ENCODE data around the gene WNT3. TPM values are rescaled to one million over a fixed set of nuclear protein-coding genes. Genes with fewer than 3 reads are reported as not detected.

The WNT3 gene
- total and polyA plus RNA-seq, 2 experiments from 2014 or later = 2.7 to 3.4 TPM

GRCh38 chr17:46759141-46759540 lies 59.4 kb downstream of the WNT3 start:
- ATAC-seq = no peak
- no peaks in the 10 kb centered on the region for H3K9me3 Mint-ChIP-seq

More at GRCh38 chr17:46759141-46759540, 59.4 kb downstream of the WNT3 start:
- H3K79me2 ChIP-seq (replicated peaks; ENCODE audit: insufficient read depth) = no peaks in the 10 kb centered on the region
- no peaks in the 10 kb centered on the region for H3K36me3 Mint-ChIP-seq (ENCODE audit: low read depth)
- no peak overlapping the region for H3K27ac Mint-ChIP-seq
- H3K4me1 Mint-ChIP-seq = peaks cover 3% of the 10 kb centered on the region; the same call in 2 of the 3 replicates
- TF ChIP-seq NANOG (IDR thresholded peaks at IDR 0.05; ENCODE audit: borderline replicate concordance) (no peak), JUNB (IDR thresholded peaks at IDR 0.05; ENCODE audit: unreplicated experiment) (no peak), EZH2 (IDR thresholded peaks at IDR 0.05; ENCODE audit: low read depth, unreplicated experiment) (no peak)
- TF ChIP-seq, protein P1, sequence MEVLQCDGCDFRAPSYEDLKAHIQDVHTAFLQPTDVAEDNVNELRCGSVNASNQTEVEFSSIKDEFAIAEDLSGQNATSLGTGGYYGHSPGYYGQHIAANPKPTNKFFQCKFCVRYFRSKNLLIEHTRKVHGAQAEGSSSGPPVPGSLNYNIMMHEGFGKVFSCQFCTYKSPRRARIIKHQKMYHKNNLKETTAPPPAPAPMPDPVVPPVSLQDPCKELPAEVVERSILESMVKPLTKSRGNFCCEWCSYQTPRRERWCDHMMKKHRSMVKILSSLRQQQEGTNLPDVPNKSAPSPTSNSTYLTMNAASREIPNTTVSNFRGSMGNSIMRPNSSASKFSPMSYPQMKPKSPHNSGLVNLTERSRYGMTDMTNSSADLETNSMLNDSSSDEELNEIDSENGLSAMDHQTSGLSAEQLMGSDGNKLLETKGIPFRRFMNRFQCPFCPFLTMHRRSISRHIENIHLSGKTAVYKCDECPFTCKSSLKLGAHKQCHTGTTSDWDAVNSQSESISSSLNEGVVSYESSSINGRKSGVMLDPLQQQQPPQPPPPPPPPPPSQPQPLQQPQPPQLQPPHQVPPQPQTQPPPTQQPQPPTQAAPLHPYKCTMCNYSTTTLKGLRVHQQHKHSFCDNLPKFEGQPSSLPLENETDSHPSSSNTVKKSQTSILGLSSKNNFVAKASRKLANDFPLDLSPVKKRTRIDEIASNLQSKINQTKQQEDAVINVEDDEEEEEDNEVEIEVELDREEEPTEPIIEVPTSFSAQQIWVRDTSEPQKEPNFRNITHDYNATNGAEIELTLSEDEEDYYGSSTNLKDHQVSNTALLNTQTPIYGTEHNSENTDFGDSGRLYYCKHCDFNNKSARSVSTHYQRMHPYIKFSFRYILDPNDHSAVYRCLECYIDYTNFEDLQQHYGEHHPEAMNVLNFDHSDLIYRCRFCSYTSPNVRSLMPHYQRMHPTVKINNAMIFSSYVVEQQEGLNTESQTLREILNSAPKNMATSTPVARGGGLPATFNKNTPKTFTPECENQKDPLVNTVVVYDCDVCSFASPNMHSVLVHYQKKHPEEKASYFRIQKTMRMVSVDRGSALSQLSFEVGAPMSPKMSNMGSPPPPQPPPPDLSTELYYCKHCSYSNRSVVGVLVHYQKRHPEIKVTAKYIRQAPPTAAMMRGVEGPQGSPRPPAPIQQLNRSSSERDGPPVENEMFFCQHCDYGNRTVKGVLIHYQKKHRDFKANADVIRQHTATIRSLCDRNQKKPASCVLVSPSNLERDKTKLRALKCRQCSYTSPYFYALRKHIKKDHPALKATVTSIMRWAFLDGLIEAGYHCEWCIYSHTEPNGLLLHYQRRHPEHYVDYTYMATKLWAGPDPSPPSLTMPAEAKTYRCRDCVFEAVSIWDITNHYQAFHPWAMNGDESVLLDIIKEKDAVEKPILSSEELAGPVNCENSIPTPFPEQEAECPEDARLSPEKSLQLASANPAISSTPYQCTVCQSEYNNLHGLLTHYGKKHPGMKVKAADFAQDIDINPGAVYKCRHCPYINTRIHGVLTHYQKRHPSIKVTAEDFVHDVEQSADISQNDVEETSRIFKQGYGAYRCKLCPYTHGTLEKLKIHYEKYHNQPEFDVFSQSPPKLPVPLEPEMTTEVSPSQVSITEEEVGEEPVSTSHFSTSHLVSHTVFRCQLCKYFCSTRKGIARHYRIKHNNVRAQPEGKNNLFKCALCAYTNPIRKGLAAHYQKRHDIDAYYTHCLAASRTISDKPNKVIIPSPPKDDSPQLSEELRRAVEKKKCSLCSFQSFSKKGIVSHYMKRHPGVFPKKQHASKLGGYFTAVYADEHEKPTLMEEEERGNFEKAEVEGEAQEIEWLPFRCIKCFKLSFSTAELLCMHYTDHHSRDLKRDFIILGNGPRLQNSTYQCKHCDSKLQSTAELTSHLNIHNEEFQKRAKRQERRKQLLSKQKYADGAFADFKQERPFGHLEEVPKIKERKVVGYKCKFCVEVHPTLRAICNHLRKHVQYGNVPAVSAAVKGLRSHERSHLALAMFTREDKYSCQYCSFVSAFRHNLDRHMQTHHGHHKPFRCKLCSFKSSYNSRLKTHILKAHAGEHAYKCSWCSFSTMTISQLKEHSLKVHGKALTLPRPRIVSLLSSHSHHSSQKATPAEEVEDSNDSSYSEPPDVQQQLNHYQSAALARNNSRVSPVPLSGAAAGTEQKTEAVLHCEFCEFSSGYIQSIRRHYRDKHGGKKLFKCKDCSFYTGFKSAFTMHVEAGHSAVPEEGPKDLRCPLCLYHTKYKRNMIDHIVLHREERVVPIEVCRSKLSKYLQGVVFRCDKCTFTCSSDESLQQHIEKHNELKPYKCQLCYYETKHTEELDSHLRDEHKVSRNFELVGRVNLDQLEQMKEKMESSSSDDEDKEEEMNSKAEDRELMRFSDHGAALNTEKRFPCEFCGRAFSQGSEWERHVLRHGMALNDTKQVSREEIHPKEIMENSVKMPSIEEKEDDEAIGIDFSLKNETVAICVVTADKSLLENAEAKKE (CRISPR knock-in tag; IDR thresholded peaks at IDR 0.05) = no peak
- H3F3A ChIP-seq (replicated peaks; ENCODE audit: low read depth) = no peaks in the 10 kb centered on the region
- no peaks in the 10 kb centered on the region; the same call in 1 of the 2 replicates for H4K20me1 ChIP-seq (replicated peaks; ENCODE audit: insufficient read depth)
- H3K27me3 Mint-ChIP-seq (ENCODE audit: insufficient read depth, low read depth, poor library complexity) = peaks cover 5% of the 10 kb centered on the region
- no peak overlapping the region for H3K4me3 Mint-ChIP-seq
- DNase-seq (ENCODE audit: low spot score) = no peak
- H3K27ac ChIP-seq (ENCODE audit: low read depth) = no peak overlapping the region
- no peak overlapping the region for H3K4me2 ChIP-seq
- H3K36me3 ChIP-seq (ENCODE audit: insufficient read depth) = no peaks in the 10 kb centered on the region
- no peaks in the 10 kb centered on the region for H3K9me2 ChIP-seq (ENCODE audit: insufficient read depth)
- H3K4me3 ChIP-seq = no peak overlapping the region
- no peaks in the 10 kb centered on the region for H3K4me1 ChIP-seq (ENCODE audit: insufficient read depth)
- H3K27me3 ChIP-seq (ENCODE audit: insufficient read depth) = no peaks in the 10 kb centered on the region
- H2AFZ ChIP-seq = no peak overlapping the region
